HG03060 (cell line): Measurements from ENCODE around the gene SUN3.
A peak's percentile ranks its signal among the peaks of the same experiment; 100 is the strongest.

ENCODE experiments used
- ATAC-seq: cut with Tn5 transposase; IDR thresholded peaks from one replicate; pipeline ENCODE4 v1.9.1; 2021; ENCODE audit warnings: low read depth, moderate number of reproducible peaks; ENCODE audit not compliant: unreplicated experiment

The SUN3 gene, protein sequence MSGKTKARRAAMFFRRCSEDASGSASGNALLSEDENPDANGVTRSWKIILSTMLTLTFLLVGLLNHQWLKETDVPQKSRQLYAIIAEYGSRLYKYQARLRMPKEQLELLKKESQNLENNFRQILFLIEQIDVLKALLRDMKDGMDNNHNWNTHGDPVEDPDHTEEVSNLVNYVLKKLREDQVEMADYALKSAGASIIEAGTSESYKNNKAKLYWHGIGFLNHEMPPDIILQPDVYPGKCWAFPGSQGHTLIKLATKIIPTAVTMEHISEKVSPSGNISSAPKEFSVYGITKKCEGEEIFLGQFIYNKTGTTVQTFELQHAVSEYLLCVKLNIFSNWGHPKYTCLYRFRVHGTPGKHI

DNA sequence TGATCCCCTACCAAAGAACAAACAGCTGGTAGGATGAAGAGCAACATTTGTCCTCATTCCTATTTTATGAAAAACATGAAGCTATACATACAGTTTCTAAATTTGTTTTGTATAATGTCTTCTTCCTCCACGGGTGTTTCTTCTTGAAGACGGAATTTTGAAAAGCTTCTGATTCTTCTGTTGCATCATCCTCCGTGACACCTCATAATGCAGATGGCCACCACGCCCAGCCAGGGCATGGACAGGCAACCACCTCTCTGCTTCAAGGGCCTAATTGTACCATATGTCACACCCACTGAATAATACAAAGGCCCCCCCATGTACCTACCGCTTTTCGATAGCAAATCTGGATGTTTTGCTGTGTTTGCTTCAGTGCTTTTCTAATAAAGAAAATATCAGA lies at the start of gene SUN3:
SUN3 (minus strand) TSS at position 170 of the 400 bp plus-strand sequence; CDS start at position 1, 169 bp downstream.
- no peak for ATAC-seq

DNA sequence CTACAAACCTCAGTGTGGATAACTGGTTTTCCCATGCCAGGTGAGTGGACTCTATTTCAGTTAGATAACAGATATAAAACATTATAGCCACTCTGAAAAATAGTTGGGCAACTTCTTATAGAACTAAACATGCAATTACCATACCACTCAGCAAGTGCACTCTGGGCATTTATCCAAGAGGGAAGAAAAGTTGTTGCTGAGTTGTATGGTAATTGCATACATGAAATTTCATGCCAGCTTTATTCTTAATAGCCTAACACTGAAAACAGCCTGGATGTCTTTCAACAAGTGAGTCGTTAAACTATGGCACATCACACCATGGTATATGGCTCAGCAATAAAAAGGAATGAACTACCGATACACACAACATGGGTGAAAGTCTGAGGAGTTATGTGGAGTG lies 49.6 kb upstream of the SUN3 start:
- ATAC-seq = no peak

DNA sequence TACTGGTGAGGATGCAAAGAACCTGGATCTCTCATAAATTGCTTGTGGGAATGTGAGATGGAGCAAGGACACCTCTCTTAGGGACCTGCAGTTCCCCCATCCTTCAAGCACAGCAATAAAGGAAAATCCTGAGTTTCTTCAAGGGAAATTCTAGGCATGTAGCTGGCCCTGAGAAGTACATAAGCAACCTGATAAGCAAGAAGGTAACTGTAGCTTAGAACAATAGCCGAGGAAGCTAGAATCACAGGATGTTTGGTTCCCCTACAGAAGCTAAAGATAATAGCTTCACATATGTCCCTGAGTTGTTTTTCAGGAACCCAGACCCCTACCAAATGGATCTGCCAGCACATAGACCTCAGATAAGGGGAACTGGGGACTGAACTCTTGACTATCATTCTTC lies 48.5 kb upstream of the SUN3 start:
- ATAC-seq = no peak

DNA sequence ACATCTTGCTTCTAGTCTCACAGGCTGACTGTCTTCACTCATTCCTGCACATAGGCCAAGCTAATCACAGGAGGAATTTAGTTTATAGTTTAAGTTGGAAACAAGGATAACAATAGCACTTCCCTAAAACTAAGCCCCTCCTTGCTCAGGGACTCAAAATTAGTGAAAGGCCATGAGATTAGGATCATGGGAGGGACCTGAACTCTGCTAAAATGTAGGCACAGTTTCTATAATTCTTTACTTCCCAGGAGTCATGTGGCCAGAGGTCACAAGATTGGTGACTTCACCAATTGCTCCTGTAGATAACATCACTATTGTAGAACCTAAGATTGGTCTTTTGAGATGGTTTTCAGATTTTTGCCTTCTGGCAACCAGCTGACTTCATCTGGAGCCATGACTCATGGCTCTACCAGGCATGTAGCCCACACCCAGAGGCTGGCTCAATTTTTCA lies 45.3 kb upstream of the SUN3 start:
- ATAC-seq = no peak

DNA sequence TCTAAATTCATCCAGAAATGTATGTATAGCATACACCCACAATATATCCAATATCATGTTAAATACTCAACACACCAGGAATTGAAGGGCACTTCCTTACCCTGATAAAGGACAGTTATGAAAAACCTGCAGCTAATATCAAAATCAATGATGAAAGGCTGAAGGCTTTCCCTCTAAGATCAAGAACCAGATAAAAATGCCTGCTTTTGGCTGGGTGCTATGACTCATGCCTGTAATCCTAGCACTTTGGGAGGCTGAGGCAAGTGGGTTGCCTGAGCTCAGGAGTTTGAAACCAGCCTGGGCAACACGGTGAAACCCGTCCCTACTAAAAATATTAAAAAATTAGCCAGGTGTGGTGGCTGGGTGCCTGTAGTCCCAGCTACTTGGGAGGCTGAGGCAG lies 38.6 kb upstream of the SUN3 start:
- no peak for ATAC-seq

DNA sequence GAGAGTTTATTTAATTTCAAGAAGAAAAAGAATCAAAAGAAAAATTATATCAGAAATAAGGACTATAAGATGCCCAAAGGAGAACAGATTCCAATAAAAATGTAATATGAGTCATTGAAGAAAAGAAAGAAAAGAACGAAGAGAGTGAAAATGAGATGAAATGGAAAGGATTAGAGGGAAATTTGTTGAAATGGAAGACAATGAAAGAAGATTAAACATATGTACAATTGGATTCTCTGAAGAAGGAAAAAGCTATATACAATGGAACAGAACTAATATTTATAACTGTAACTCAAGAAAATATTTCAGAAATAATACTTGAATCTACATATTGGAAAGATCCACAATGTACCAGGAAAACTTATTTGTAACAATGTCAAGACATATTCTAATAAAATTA lies 35.1 kb upstream of the SUN3 start:
- no peak for ATAC-seq

DNA sequence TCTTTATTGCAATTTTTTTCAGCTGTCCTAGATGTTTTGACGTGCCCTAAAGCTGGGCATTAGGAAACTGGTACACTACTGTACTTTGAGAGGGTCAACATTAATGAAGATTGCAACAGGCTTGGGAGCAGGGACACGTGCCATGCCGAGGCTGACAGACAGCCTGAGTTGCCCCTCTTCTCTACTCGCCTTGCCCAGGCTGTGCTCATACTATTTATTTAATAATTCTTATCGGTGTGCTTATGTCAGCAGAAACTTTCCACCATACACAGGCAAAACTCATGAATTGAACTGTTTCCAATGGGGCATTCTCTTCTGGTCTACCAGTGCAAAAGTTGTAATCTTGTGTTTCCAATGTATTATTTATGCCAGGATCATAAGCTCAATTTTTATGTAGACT lies 30.8 kb upstream of the SUN3 start:
- ATAC-seq = no peak

DNA sequence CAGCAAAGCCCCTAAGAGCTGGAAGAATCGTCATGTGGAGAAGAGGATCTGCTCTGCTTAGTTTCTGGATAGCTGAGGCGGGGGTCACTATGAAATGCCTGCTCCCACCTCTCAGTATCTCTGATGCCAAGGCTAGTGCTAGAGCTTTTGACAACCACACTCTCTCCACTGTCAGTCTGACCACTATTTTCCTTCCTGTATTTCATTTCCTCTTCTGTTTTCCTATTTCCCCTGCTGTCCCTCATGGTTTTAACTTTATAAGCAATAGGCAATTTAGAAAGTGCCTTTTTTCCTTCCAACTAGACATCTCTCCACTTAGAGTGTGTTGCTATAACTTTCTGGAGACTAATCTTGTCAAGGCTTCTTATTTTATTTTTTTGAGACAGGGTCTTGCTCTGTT lies 30.1 kb upstream of the SUN3 start:
- ATAC-seq = no peak

DNA sequence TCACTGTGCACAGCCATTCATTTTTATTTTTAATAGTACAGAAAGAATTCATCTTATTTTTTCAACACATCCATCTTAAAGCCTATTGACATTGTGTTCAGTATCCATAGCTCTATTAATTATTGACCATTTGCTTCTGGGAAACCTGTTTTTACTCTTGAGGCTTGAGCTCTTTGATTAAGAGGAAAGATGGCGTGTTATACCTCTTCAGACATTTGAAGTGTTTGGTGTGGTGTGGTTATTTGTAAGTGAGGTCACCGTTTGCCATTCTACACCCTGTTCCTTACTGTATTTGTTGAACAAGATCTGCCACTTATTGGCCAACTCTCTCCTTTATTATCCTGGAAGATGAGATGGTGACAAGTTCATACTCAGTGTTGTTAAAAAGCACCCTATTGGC lies 24.8 kb upstream of the SUN3 start:
- no peak for ATAC-seq

DNA sequence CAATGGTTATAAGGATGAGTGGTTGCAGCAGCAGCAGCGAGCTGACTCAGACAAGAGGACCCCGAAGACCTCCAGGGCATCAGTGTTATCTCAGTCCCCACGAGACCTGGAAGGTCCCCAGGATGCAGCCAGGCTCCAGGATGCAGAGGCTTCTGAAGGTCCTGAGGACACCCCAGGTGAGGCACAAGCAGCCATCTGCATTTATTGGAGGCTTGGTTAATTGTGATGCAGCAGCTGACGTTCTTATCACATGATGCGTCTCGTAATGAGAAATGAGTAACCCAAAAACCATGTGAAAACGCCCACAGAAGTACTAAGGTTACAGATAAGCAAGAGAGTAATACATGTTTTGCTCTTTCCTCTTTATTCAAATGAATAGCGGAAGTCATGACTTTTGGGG lies 23.8 kb upstream of the SUN3 start:
- no peak for ATAC-seq

DNA sequence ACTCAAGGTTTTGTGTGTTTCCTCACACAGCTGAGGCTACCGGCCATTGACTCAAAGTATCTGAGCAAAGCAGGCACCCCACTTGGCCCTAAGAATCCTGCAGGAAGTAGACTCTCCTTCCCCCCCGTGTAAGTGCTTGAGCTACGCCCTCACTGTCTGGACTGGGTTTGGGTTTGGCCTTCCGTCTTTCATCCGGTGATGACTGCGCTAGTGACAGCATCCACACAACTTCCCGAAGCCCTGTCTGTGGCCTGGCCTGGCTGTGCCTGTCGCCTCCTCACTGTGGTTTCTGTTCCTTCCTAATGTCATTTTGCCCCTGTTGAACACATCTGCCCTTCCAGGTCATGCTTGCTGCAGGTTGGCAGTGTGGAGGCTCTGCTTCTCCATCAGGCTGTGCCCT lies 20.9 kb upstream of the SUN3 start:
- no peak for ATAC-seq

DNA sequence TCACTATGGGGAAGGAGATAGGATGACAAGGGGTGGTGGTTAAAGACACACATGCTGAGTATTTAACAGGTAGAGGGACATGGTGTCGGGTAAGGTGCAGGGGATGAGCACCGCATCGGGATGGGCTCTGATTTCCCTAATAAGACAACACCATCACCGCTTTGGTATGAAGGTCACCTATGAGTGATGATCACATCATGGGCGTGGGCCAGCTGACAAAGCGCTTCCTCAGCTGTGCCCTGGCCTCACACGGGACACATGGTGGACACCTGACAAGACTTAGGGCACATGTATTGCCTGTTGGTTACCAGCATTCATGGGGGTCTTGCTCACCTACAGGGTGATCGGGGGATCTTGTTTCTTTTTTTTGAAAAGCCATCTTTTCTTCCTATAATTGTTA lies 19.2 kb upstream of the SUN3 start:
- no peak for ATAC-seq

DNA sequence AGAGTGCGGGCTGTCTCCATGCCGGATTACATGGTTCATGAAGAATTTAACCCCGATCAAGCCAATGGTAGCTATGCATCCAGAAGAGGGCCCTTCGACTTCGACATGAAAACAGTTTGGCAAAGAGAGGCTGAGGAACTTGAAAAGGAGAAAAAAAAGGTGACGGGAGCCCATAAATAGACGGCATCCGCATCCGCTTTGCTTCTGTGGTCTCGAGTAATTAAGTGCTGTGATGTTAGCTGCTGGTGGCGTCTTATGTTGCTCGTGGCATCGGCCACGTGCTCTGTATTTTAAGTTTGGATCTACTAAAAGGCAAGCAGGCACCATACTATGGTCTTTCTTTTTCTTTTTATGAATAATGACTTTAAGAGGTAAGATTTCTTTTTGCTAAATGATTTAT lies 17.6 kb upstream of the SUN3 start:
- ATAC-seq = no peak

DNA sequence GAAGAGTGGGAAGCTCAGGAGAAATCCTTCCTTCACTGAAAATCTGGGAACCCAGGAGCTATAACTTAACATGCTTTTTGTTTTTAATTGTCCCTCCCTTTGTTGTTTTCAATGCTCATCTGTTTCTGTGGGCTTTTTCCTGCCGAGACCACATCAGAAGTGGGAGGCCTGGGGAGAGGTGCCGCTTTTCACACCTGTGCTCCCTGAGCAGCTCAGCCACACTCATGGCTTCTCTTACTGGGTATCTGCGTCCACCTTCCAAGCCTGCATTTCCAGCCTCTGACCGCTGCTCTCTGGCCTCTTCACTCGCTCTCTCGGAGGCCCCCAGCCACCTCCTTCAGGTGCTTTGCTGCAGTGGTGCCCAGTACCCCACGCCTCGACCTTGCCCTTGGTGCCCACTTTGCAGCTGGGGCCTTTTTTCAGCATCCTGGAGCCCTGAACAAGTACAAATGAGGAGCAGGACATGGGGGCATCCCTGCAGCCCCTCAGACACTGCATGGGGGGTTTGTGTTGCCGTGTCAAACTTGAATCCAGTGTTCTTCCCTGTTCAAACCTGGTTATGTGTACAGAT lies 16.4 kb upstream of the SUN3 start:
- no peak for ATAC-seq

DNA sequence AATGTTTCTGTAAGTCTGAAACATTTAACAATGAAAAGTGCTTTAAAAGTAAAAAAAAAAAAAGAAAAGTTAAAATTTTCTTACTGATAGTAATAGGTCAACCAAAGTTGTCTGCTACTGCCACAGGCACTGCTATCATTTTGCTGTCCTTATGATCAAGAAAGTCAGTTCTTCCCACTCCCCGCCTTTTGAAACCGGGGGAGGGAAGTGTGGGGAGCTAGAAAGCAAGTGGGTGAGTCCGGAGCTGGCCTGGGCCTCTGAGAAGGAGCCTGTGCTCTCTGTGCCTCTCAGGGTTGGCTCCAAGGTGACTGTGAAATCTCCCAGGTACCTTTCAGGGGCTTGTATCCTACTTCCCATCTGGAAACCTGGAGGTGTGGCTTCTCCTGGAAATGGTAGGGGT lies 13.7 kb upstream of the SUN3 start:
- ATAC-seq = no peak

DNA sequence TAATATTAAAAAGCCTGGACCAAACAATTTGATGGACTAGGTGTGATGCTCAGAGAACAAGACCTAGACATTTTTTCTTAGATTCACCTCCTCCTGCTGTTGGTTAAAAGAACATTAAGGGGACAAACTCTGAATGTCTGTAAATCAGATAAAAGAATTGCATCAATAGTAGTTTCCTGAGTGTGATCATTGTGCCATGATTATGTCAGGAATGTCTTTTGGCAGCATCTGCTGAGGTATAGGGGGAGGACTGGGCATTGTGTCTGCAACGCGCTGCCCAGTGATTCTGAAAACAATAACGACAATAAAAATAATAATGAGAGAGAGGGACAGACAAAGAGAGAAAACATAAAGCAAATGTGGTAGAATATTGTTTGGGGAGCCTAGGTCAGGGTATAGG lies 13.3 kb upstream of the SUN3 start:
- no peak for ATAC-seq

DNA sequence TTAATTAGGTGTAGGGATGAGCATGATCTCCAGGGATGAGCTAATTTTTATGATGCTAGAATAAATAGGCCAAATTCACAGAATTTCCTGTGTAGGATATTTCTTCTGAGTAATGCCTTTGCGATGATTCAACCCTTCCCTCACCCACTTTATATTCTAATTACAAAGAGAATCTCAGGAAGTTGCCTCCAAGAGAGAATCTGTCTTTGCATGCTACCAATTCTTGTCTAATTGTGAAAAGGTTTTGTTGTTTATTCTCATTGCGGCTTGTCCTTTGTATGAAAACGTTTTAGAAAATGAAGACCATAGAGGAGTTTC lies 12.7 kb upstream of the SUN3 start:
- no peak for ATAC-seq

DNA sequence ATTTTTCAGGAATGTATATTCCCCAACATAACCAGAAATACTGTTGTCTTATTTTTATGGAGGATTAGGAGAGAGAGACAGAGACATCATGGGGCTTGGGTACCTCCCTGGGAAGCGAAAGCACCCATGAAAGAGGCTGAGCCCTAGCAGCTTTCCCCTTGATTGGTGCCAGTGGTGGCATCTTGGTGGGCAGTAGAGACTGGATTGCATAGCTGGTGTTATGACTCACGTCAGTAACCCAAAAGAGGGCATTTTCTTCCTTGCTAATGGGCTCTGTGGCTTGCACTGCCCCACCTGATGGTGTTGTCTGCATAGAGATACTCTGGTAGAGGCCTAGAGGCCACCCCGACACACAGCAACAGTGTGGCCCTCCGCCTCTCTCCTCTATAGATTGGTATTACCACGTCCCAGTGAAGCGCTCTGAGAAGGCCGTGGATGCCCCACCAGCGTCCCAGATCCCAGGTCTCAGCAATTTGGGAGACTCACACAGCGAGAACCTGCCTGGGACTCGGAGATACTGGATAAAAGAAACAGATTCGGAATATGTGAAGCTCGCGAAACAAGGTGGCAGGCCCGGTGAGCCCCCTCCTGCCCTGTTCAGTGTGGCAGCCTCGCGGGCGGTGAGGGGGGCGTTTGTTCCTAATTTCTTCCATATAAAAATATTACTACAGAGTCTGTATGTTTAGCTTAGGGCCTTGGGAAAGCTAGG lies 12.2 kb upstream of the SUN3 start:
- ATAC-seq = no peak

DNA sequence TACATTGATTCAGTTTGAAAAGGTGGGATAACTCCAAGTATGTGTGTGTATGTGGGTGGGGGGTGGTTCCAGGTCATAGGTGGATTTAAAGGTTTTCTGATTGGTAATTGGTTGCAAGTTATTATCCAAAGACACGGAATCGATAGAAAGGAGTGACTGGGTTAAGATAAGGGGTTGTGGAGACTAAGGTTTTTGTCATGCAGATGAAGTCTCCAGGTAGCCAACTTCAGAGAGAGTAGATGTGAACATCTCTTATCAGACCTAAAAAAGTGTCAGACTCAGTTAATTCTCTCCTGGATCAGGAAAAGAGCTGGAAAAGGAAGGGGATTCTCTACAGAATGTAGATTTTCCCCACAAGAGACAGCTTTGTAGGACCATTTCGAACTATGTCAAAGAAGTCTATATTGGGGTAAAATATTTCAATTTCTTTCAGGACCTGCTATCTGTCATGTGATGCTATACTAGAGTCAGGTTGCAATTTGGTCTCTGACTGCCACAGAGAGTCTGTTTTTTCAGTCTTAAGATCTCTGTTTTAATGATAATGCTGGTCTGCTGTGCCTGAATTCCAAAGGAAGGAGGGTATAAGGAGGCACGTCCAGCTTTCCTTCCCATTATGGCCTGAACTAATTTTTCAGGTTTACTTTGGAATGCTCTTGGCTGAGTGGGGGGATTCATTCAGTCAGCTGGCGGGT lies 10.1 kb upstream of the SUN3 start:
- no peak for ATAC-seq

DNA sequence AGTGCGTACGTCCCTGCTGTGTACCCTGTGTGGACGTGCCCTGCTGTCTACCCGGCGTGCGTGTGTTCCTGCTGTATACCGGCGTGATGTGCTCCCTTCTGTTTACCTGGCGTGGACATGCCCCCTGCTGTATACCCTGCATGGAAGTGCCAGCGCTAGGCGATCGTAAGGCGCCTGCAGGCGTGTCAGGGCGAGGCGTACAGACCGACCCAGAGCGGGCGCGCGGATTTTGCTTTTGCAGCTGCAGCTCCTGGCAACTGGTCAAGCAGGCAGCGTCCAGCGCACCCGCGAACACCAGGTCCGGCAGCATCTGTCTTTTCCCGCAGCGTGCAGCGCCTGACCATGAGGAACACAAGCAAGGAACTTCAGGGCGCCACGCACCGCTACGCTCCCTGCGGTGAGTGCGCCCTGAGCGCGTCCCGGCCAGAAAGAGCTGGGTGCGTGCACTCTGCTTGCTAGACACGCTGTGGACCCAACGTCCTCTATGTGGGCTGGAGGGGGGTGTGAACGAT lies 7.1 kb upstream of the SUN3 start:
- no peak for ATAC-seq

DNA sequence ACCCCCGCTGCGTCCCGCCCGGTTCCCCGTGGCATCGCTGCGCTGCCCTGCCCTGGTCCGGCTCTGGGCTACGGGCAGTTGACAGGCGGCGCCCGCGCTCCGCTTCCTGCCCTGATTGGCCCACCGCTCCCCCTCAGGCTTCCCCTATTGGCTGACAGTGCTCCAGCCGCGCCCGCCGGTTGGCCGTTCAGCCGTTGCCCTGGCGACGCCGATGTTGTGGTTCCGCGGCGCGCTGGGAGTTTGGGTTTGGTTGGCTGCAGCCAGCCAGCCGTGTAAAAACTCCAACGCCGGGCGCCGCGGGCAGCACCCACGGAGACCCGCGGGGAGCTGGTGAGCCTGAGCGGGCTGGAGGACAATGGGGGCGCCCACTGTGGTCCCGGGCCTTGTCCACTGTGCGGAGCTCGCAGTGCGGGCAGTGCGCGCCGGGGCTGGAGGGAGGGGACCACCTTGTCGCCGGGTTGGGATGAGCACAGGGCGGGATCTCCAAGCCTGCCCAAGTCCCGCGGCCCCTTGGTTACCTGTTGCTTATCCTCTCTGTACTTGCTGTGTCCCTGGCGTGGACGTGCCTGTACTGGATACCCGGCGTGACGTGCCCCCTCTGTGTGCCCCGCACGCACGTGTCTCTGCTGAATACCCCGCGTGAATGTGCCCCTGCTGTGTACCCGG lies 6.5 kb upstream of the SUN3 start, which contains the start of gene C7orf57:
C7orf57 (plus strand) TSS at position 243 of the 666 bp plus-strand sequence. CDS start 766 bp downstream, outside the sequence.
- peak; percentile 80 for ATAC-seq
